HEK293 (cell line): ENCODE data around the gene COG3.

ENCODE experiments used
- CTCF ChIP-seq: fragments of 450-650 bp; formaldehyde crosslinking; IDR thresholded peaks from 2 replicates; pipeline ENCODE4 v1.5.1; 2016; ENCODE audit warnings: missing biosample characterization, missing genetic modification characterization
- ELK4 ChIP-seq: IDR thresholded peaks from 2 replicates; pipeline ENCODE4 v1.6.1; 2011; ENCODE audit warnings: mild to moderate bottlenecking, low read depth, low read length, borderline replicate concordance
- ZFP3 ChIP-seq: fragments of 450-650 bp; formaldehyde crosslinking; IDR thresholded peaks from 2 replicates; pipeline ENCODE4 v1.5.1; 2016; ENCODE audit warnings: low read depth, missing biosample characterization, missing genetic modification characterization
- ZNF138 ChIP-seq: fragments of 450-650 bp; formaldehyde crosslinking; IDR thresholded peaks from 2 replicates; pipeline ENCODE4 v1.5.1; 2016; ENCODE audit warnings: missing biosample characterization, missing genetic modification characterization, borderline replicate concordance
- ZNF155 ChIP-seq: fragments of 450-650 bp; formaldehyde crosslinking; IDR thresholded peaks from 2 replicates; pipeline ENCODE4 v1.5.1; 2016; ENCODE audit warnings: missing biosample characterization, missing genetic modification characterization
- ZNF19 ChIP-seq: fragments of 450-650 bp; formaldehyde crosslinking; IDR thresholded peaks from 2 replicates; pipeline ENCODE4; 2016; ENCODE audit warnings: missing biosample characterization, missing genetic modification characterization, low read depth
- ZNF266 ChIP-seq: fragments of 450-650 bp; formaldehyde crosslinking; IDR thresholded peaks from 2 replicates; pipeline ENCODE4 v1.5.1; 2016; ENCODE audit warnings: missing biosample characterization, missing genetic modification characterization, low read depth
- ZNF354C ChIP-seq: fragments of 450-650 bp; formaldehyde crosslinking; IDR thresholded peaks from 2 replicates; pipeline ENCODE4 v1.5.1; 2016; ENCODE audit warnings: missing biosample characterization, missing genetic modification characterization, low read depth, borderline replicate concordance
- ZNF621 ChIP-seq: fragments of 450-650 bp; formaldehyde crosslinking; IDR thresholded peaks from 2 replicates; pipeline ENCODE4 v1.5.1; 2017; ENCODE audit warnings: missing biosample characterization, missing genetic modification characterization
- ZNF677 ChIP-seq: fragments of 450-650 bp; IDR thresholded peaks from 2 replicates; pipeline ENCODE4 v1.5.0; 2018; ENCODE audit warnings: missing biosample characterization, mild to moderate bottlenecking, missing genetic modification characterization, moderate library complexity
- ZNF704 ChIP-seq: fragments of 450-650 bp; formaldehyde crosslinking; IDR thresholded peaks from 2 replicates; pipeline ENCODE4 v1.5.1; 2016; ENCODE audit warnings: missing biosample characterization, missing genetic modification characterization
- ZNF768 ChIP-seq: fragments of 450-650 bp; formaldehyde crosslinking; IDR thresholded peaks from 2 replicates; pipeline ENCODE4 v1.5.1; 2018; ENCODE audit warnings: missing biosample characterization, mild to moderate bottlenecking, missing genetic modification characterization

GRCh38 chr13:45492538-45492937, 27.8 kb downstream of the COG3 start:
- TF ChIP-seq ZNF621 (tag by site-specific recombination) (no peak), ZFP3 (tag by site-specific recombination) (no peak), ELK4 (no peak), CTCF (tag by site-specific recombination) (no peak), ZNF354C (tag by site-specific recombination) (no peak), ZNF138 (tag by site-specific recombination) (no peak), ZNF19 (tag by site-specific recombination) (no peak), ZNF266 (tag by site-specific recombination) (no peak), ZNF155 (tag by site-specific recombination) (no peak), ZNF704 (tag by site-specific recombination) (no peak), ZNF677 (tag by site-specific recombination) (no peak), ZNF768 (tag by site-specific recombination) (no peak)
